HepG2 (cell line): ENCODE data around the gene FGF19. TPM values are rescaled to one million over a fixed set of nuclear protein-coding genes. Genes with fewer than 3 reads are reported as not detected.

Experiments used
- ATAC-seq: fragments of 200-7000 bp; cut with Tn5 transposase; 3 replicates; pipeline ENCODE4 v1.9.1; 2020; ENCODE audit warnings: mild to moderate bottlenecking, moderate library complexity
- BruUV-seq: library from RNA; stranded (reverse); fragments of 400-500 nt; replicated peaks from 2 replicates; lab custom pipeline; 2021; lab: Mats Ljungman, UMichigan
- CTCF ChIA-PET: fragments of 300-600 bp; formaldehyde crosslinking; extraction: SDS; loops from one replicate; lab custom pipeline; 2021; ENCODE audit warnings: low total read pairs, inconsistent platforms, low intra/inter-chr PET ratio; lab: Yijun Ruan, JAX
- POLR2A ChIA-PET: fragments of 350-600 bp; sonication (Branson Sonifier 250); formaldehyde crosslinking; loops from one replicate; lab custom pipeline; 2020; ENCODE audit warnings: antibody characterized with exemption, inconsistent platforms; lab: Yijun Ruan, JAX
- DNase-seq: peaks from one replicate; pipeline ENCODE4 v3.0.0-alpha.2; 2015; ENCODE audit warnings: low spot score
- FAIRE-seq: peaks from 3 replicates; lab custom pipeline; 2011; peaks lifted over from hg19 to GRCh38; lab: Jason Lieb, UNC
- H2AFZ ChIP-seq: one replicate; pipeline ENCODE4 v1.6.1; 2011; ENCODE audit warnings: low read length, inconsistent platforms
- H3K27ac ChIP-seq: fragments of 300-600 bp; 3 replicates; pipeline ENCODE4 v1.8.0; 2011; ENCODE audit warnings: mixed run types, mild to moderate bottlenecking, mixed read lengths, low read length, inconsistent platforms; ENCODE audit not compliant: insufficient read depth; ENCODE audit errors: extremely low read length
- H3K27me3 ChIP-seq, 2 experiments: fragments of 200-600 bp in 1 of 2; 2 replicates in 1 of 2; 3 replicates in 1 of 2; pipeline versions ENCODE4 v1.6.0 to v1.8.0; 2011; ENCODE audit warnings: low read length in 2 of 2, mild to moderate bottlenecking in 2 of 2, moderate library complexity in 2 of 2, inconsistent platforms in 1 of 2; ENCODE audit not compliant: insufficient read depth in 2 of 2, control insufficient read depth in 1 of 2
- H3K36me3 ChIP-seq, 2 experiments: fragments of 200-600 bp in 1 of 2; replicated peaks in 1 of 2; 2 replicates in 1 of 2; 3 replicates in 1 of 2; pipeline versions ENCODE4 v1.5.1 to v1.8.0; 2011; ENCODE audit warnings: low read length in 2 of 2, inconsistent platforms in 1 of 2; ENCODE audit not compliant: insufficient read depth in 2 of 2, control insufficient read depth in 1 of 2
- H3K4me1 ChIP-seq: 2 replicates; pipeline ENCODE4 v1.5.1; 2012; ENCODE audit warnings: low read length, inconsistent platforms; ENCODE audit not compliant: insufficient read depth
- H3K4me2 ChIP-seq: 2 replicates; pipeline ENCODE4 v1.6.0; 2011; ENCODE audit warnings: low read depth, low read length, inconsistent platforms
- H3K4me3 ChIP-seq, 3 experiments: fragments of 200-600 bp in 1 of 3; sonication (generic), shearing (Covaris generic) in 1 of 3; replicated peaks in 1 of 3; 2 replicates each; pipeline ENCODE4 v1.5.1; 2011 to 2016; ENCODE audit warnings: low read length in 3 of 3, inconsistent platforms in 2 of 3, low read depth in 2 of 3, mild to moderate bottlenecking in 2 of 3, control low read depth in 1 of 3, mixed read lengths in 1 of 3; ENCODE audit not compliant: insufficient read depth in 1 of 3
- H3K79me2 ChIP-seq: one replicate; pipeline ENCODE4 v1.6.1; 2011; ENCODE audit warnings: low read length, inconsistent platforms; ENCODE audit not compliant: insufficient read depth
- H3K9ac ChIP-seq: 2 replicates; pipeline ENCODE4 v1.6.0; 2011; ENCODE audit warnings: mild to moderate bottlenecking, low read depth, low read length, inconsistent platforms; ENCODE audit not compliant: insufficient read depth
- H3K9me3 ChIP-seq: 2 replicates; pipeline ENCODE4 v1.5.1; 2012; ENCODE audit warnings: mild to moderate bottlenecking, low read length
- H4K20me1 ChIP-seq: 2 replicates; pipeline ENCODE4 v1.6.0; 2011; ENCODE audit warnings: inconsistent platforms, mild to moderate bottlenecking, low read length, moderate library complexity; ENCODE audit not compliant: insufficient read depth
- ATRX ChIP-seq: sonication (generic); formaldehyde crosslinking; IDR thresholded peaks from 2 replicates; pipeline ENCODE4 v1.4.0; 2020; ENCODE audit warnings: missing genetic modification reagents, borderline replicate concordance
- CREM ChIP-seq, 2 experiments: sonication (generic) in 1 of 2; formaldehyde crosslinking in 1 of 2; IDR thresholded peaks; 2 replicates each; pipeline versions ENCODE4 v1.4.0 to v1.6.1; 2016 to 2020; ENCODE audit warnings: antibody characterized with exemption in 1 of 2, mild to moderate bottlenecking in 1 of 2, missing genetic modification reagents in 1 of 2
- DMAP1 ChIP-seq: IDR thresholded peaks from 2 replicates; pipeline ENCODE4 v1.6.1; 2016
- ETV6 ChIP-seq: sonication (generic); formaldehyde crosslinking; conservative IDR thresholded peaks from 2 replicates; pipeline ENCODE4 v1.4.0; 2020; ENCODE audit warnings: missing genetic modification reagents
- ISL2 ChIP-seq: sonication (generic); formaldehyde crosslinking; IDR thresholded peaks from 2 replicates; pipeline ENCODE4 v1.5.0; 2020; ENCODE audit warnings: missing genetic modification reagents
- KAT2B ChIP-seq: fragments of 150-350 bp; IDR thresholded peaks from 2 replicates; pipeline ENCODE4 v1.6.1; 2014; ENCODE audit warnings: low read depth, low read length, borderline replicate concordance
- KLF6 ChIP-seq: IDR thresholded peaks from 2 replicates; pipeline ENCODE4 v1.8.0; 2016; ENCODE audit warnings: missing biosample characterization, missing genetic modification reagents
- MAFF ChIP-seq: IDR thresholded peaks from 2 replicates; pipeline ENCODE4 v1.6.1; 2011; ENCODE audit warnings: low read depth, low read length, improper control_type of control experiment
- NCOA1 ChIP-seq: sonication (generic); formaldehyde crosslinking; IDR thresholded peaks from 2 replicates; pipeline ENCODE4 v1.9.0; 2021; ENCODE audit warnings: missing genetic modification reagents
- THYN1 ChIP-seq: sonication (generic); formaldehyde crosslinking; IDR thresholded peaks from 2 replicates; pipeline ENCODE4 v1.8.1; 2023; ENCODE audit warnings: low read depth, mild to moderate bottlenecking, moderate library complexity, missing genetic modification reagents, borderline replicate concordance
- YEATS4 ChIP-seq: sonication (generic); formaldehyde crosslinking; IDR thresholded peaks from 2 replicates; pipeline ENCODE4 v1.4.0; 2020; ENCODE audit warnings: missing genetic modification reagents, borderline replicate concordance
- ZNF274 ChIP-seq: sonication (generic); formaldehyde crosslinking; IDR thresholded peaks from 2 replicates; pipeline ENCODE4 v1.5.1; 2020; ENCODE audit warnings: mild to moderate bottlenecking, missing genetic modification reagents
- ZNF326 ChIP-seq: sonication (generic); formaldehyde crosslinking; IDR thresholded peaks from 2 replicates; pipeline ENCODE4 v1.4.0; 2020; ENCODE audit warnings: missing genetic modification reagents, borderline replicate concordance
- ZNF362 ChIP-seq: sonication (generic); formaldehyde crosslinking; IDR thresholded peaks from 2 replicates; pipeline ENCODE4 v1.4.0; 2020; ENCODE audit warnings: missing genetic modification reagents, mild to moderate bottlenecking, borderline replicate concordance
- ZNF484 ChIP-seq: sonication (generic); formaldehyde crosslinking; IDR thresholded peaks from 2 replicates; pipeline ENCODE4 v1.5.1; 2020; ENCODE audit warnings: mild to moderate bottlenecking, low read depth, missing genetic modification reagents, borderline replicate concordance
- ZSCAN20 ChIP-seq: sonication (generic); formaldehyde crosslinking; IDR thresholded peaks from 2 replicates; pipeline ENCODE4 v1.4.0; 2020; ENCODE audit warnings: missing genetic modification reagents, mild to moderate bottlenecking, borderline replicate concordance
- WGBS: methylation state at CpG from one replicate; pipeline ENCODE4 v1.1.6; 2017; ENCODE audit warnings: low lambda C conversion rate; 5-methylcytosine and 5-hydroxymethylcytosine counted together
- in situ Hi-C: cut with HindIII; loops from 2 replicates; pipeline ENCODE4 v1.10.0; 2017; ENCODE audit warnings: low pct_unique_long_range_greater_than_20kb; ENCODE audit not compliant: extremely low pct_ligation_motif_present
- intact Hi-C: fragments of 100-400 bp; cut with micrococcal nuclease; formaldehyde crosslinking; loops from one replicate; pipeline ENCODE4 v1.10.0; 2022; ENCODE audit not compliant: unreplicated experiment
- polyA plus RNA-seq, 8 experiments: library from polyadenylated mRNA; depleted of rRNA in 3 of 8; stranded (reverse) in 7 of 8; unstranded in 1 of 8; fragments of >200 nt; fragmentation: Illumina TruSeq in 4 of 8; extraction: Trizol in 4 of 8; gene quantifications; 2 replicates each; pipeline versions ENCODE4 v1.2.1 to v1.2.3, GENCODE V29; 2011 to 2016; ENCODE audit warnings: low read depth in 4 of 8, missing spikeins in 1 of 8, mixed read lengths in 1 of 8; ENCODE audit not compliant: insufficient read depth in 1 of 8
- total RNA-seq, 5 experiments: library from RNA; depleted of rRNA; stranded (reverse); fragments of >200 nt; fragmentation: Illumina TruSeq; extraction: Trizol; gene quantifications; 2 replicates each; pipeline ENCODE4 v1.2.3, GENCODE V29; 2016; ENCODE audit warnings: low read depth in 1 of 5
- TF ChIP-seq, protein P1 (sequence below): sonication (generic); formaldehyde crosslinking; IDR thresholded peaks from 2 replicates; pipeline ENCODE4 v1.8.1; 2023; ENCODE audit warnings: mild to moderate bottlenecking, inconsistent platforms, moderate library complexity, missing genetic modification reagents, borderline replicate concordance
- TF ChIP-seq, protein P2 (sequence below): sonication (generic); formaldehyde crosslinking; IDR thresholded peaks from 2 replicates; pipeline ENCODE4 v1.8.0; 2022; ENCODE audit warnings: mild to moderate bottlenecking, missing genetic modification reagents, moderate library complexity

Gene FGF19
- total and polyA plus RNA-seq, 2 of the 13 experiments (the other 11 are each of a cell fraction or from before 2014, with no cell fraction given) = 0.07 TPM; not detected in 1

DNA sequence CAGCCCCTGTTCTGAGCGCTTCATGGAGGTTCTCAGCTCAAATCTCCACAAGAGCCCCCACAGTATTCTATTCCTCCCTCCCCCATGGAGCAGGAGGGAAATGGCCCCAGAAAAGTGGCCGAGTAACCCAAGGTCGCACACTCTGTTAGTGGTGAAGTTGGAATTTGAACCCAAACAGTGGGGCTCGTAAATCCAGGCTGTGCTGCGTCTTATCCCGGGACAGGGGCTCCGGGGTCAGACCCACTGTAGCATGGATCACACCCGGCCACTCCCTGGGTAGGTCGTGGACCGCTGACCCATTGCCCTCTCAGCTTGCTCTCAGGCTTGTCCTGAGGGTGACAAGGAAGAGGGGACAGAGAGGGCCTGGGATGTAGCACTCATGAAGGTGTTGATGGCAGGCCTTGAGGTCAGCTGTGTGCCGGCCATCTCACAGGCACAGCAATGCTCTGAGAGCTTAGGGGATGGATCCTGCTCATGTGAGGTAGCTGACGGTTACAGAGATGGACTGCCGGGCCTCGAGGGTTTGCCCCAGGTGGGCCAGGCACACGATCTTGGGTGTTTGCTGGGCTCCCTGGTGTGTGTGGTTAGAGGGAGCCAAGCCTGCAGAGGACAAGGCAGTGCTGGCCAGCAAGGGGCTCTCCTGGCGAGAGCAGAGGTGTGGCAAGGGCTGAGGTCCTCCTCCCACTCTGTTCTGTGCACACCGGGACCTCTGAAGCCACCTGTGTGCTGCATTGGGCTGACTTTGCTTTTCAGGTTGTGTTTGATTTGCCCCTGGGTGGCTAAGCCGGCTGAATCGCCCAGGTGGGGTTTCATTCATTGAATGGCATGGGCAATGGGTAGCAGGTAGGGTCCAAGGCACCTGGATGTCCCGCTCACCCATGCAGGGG lies 2.3 kb upstream of the FGF19 start:
- peak overlapping the region; percentile 91 for H3K4me2 ChIP-seq
- H3K79me2 ChIP-seq = no peaks in the 10 kb centered on the region
- ChIA-PET CTCF (no interaction called here), POLR2A (interaction anchor here (0.5 to 2.4 kb wide), 3 partner anchors 13 to 423 kb away, joined by 3 to 6 read pairs (median 3); partner anchors contain the start of gene LTO1)
- peak overlapping the region; percentile 48 for H2AFZ ChIP-seq
- intact Hi-C loops = loop anchor here (5.0 kb wide), 1 partner anchor 96 kb away; no protein-coding TSS in a partner anchor
- BruUV-seq = no TSS peak
- H3K36me3 ChIP-seq = no peaks in the 10 kb centered on the region
- 20% methylated on average over 7 of the region's 20 CpGs for WGBS
- peak overlapping the region; percentile 70 for H3K27ac ChIP-seq
- no peaks in the 10 kb centered on the region for H3K27me3 ChIP-seq
- H3K9ac ChIP-seq = peak overlapping the region; percentile 52
- in situ Hi-C loops = no loop called here
- H3K4me1 ChIP-seq = peaks cover 72% of the 10 kb centered on the region
- ATAC-seq (peak; percentile 63), DNase-seq (peak; percentile 46), FAIRE-seq (peak; percentile 44)
- peak overlapping the region; percentile 5 to 67 (median 34); a peak in 5 of 6 replicates for H3K4me3 ChIP-seq
- no peaks in the 10 kb centered on the region for H3K9me3 ChIP-seq
- no peaks in the 10 kb centered on the region for H4K20me1 ChIP-seq
- TF ChIP-seq YEATS4 (CRISPR knock-in tag) (peak; percentile 17; the same call in 1 of the 2 replicates), NCOA1 (no peak), THYN1 (CRISPR knock-in tag) (no peak), ZNF274 (CRISPR knock-in tag) (no peak), CREM (IDR thresholded peaks at IDR 0.05) (no peak), CREM (CRISPR knock-in tag; IDR thresholded peaks at IDR 0.05) (no peak), ZNF326 (CRISPR knock-in tag) (no peak), ATRX (no peak), KLF6 (no peak), ISL2 (CRISPR knock-in tag) (no peak; the same call in 1 of the 2 replicates), MAFF (no peak), ZSCAN20 (CRISPR knock-in tag) (no peak), ZNF362 (CRISPR knock-in tag) (0 out of 2 replicates have a peak, but pooled peaks have one; percentile 27), DMAP1 (CRISPR knock-in tag) (no peak), KAT2B (no peak), ZNF484 (CRISPR knock-in tag) (no peak), ETV6 (CRISPR knock-in tag) (no peak)
- TF ChIP-seq, protein P1, sequence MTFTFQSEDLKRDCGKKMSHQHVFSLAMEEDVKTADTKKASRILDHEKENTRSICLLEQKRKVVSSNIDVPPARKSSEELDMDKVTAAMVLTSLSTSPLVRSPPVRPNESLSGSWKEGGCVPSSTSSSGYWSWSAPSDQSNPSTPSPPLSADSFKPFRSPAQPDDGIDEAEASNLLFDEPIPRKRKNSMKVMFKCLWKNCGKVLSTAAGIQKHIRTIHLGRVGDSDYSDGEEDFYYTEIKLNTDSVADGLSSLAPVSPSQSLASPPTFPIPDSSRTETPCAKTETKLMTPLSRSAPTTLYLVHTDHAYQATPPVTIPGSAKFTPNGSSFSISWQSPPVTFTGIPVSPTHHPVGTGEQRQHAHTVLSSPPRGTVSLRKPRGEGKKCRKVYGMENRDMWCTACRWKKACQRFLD = no peak
- TF ChIP-seq, protein P2, sequence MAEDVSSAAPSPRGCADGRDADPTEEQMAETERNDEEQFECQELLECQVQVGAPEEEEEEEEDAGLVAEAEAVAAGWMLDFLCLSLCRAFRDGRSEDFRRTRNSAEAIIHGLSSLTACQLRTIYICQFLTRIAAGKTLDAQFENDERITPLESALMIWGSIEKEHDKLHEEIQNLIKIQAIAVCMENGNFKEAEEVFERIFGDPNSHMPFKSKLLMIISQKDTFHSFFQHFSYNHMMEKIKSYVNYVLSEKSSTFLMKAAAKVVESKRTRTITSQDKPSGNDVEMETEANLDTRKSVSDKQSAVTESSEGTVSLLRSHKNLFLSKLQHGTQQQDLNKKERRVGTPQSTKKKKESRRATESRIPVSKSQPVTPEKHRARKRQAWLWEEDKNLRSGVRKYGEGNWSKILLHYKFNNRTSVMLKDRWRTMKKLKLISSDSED (CRISPR knock-in tag) = no peak
